ENCODE results near the gene RPS6KA3. TPM values are rescaled to one million over a fixed set of nuclear protein-coding genes. Genes with fewer than 3 reads are reported as not detected.

The RPS6KA3 gene
- total and polyA plus RNA-seq, 9 of the 15 experiments (the other 6 are each of a cell fraction or from before 2014, with no cell fraction given) = 10.9 to 61.9 (median 37.4) TPM

DNA sequence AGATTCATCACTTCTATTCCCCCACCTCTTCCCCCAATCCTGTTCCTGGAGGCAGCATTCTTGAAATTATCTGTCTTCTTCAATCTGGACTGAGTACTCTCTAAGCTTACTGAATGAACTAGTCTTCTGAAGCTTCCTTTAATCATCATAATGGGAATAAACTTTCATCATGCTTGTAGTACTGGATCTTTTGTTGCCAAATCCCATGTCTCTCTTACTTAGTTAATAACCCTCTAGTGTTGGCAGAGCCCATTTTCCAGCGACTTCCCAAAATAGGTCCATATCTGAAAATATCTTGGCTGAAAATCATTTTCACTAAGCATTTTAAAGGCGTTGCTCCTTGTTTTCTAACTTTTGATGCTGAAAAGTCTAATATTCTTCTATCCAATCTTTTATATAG lies 39.6 kb downstream of the RPS6KA3 start:
- BruUV-seq (replicated peaks) = no TSS peak
- FAIRE-seq (no peak), ATAC-seq (no peak), DNase-seq (ENCODE audit: extremely low read depth in 1 of 4, low spot score in 3 of 4) (no peak)
- Histone ChIP-seq H2AFZ (ENCODE audit: low read depth, low read length) (no peak overlapping the region), H3K4me1 (replicated peaks in 1 of 2; ENCODE audit: control insufficient read depth in 2 of 2, insufficient read depth in 2 of 2, low read length in 2 of 2) (peaks cover 0 to 12% of the 10 kb centered on the region in 2 experiments; a peak in 3 of 5 replicates), H3K4me3 (no peak overlapping the region), H3K27me3 (ENCODE audit: control insufficient read depth in 2 of 2, insufficient read depth in 2 of 2, low read length in 2 of 2) (no peaks in the 10 kb centered on the region), H3K9me1 (ENCODE audit: control insufficient read depth, insufficient read depth, low read length) (no peaks in the 10 kb centered on the region), H3K27ac (ENCODE audit: extremely low read depth, low read depth, low read length) (no peak overlapping the region), H3K9me3 (replicated peaks; ENCODE audit: control insufficient read depth, insufficient read depth, low read depth, low read length) (no peaks in the 10 kb centered on the region), H3K4me2 (ENCODE audit: insufficient read depth, low read length) (no peak overlapping the region), H3K79me2 (ENCODE audit: control insufficient read depth, insufficient read depth, low read length) (peaks cover 20% of the 10 kb centered on the region), H3K36me3 (ENCODE audit: control insufficient read depth, insufficient read depth, low read length) (peaks cover 10% of the 10 kb centered on the region; the same call in 2 of the 3 replicates), H4K20me1 (replicated peaks; ENCODE audit: control insufficient read depth, insufficient read depth, low read length) (no peaks in the 10 kb centered on the region), H3K9ac (ENCODE audit: insufficient read depth in 1 of 2, low read depth in 2 of 2, low read length in 2 of 2) (no peak overlapping the region)
- 84% methylated on average over 2 of the region's 2 CpGs for WGBS (ENCODE audit: insufficient coverage, low coverage, missing lambda C conversion rate)
- ChIA-PET POLR2A (interaction anchor here (0.7 kb wide), 1 partner anchor 15 kb away, joined by 3 read pairs; no protein-coding TSS in a partner anchor), CTCF (ENCODE audit: low intra/inter-chr PET ratio) (no interaction called here)
- intact Hi-C loops (cut with micrococcal nuclease) = no loop called here
- TF ChIP-seq C11orf30 (IDR thresholded peaks at IDR 0.05; ENCODE audit: low read depth) (no peak), KAT7 (CRISPR knock-in tag; IDR thresholded peaks at IDR 0.05; ENCODE audit: borderline replicate concordance) (no peak), TCF7 (IDR thresholded peaks at IDR 0.05; ENCODE audit: borderline replicate concordance) (no peak), ZNF175 (CRISPR knock-in tag; IDR thresholded peaks at IDR 0.05; ENCODE audit: low read depth) (no peak), PML (IDR thresholded peaks at IDR 0.05; ENCODE audit: low read length) (no peak), ZNF165 (CRISPR knock-in tag; IDR thresholded peaks at IDR 0.05; ENCODE audit: borderline replicate concordance) (no peak), CCAR2 (IDR thresholded peaks at IDR 0.05; ENCODE audit: low read depth, low read length) (no peak), RBFOX2 (IDR thresholded peaks at IDR 0.05; ENCODE audit: low read depth, low read length) (no peak), CEBPB (tag; IDR thresholded peaks at IDR 0.05) (no peak), FOS (IDR thresholded peaks at IDR 0.05; ENCODE audit: extremely low read depth, insufficient read length) (no peak), FOXP1 (CRISPR knock-in tag; IDR thresholded peaks at IDR 0.05) (no peak), HNRNPL (IDR thresholded peaks at IDR 0.05; ENCODE audit: low read depth, low read length) (no peak)
- TF ChIP-seq, protein P1, sequence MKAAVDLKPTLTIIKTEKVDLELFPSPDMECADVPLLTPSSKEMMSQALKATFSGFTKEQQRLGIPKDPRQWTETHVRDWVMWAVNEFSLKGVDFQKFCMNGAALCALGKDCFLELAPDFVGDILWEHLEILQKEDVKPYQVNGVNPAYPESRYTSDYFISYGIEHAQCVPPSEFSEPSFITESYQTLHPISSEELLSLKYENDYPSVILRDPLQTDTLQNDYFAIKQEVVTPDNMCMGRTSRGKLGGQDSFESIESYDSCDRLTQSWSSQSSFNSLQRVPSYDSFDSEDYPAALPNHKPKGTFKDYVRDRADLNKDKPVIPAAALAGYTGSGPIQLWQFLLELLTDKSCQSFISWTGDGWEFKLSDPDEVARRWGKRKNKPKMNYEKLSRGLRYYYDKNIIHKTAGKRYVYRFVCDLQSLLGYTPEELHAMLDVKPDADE (conservative IDR thresholded peaks at IDR 0.05; ENCODE audit: control insufficient read depth, low read depth, low read length) = no peak
- TF ChIP-seq, protein P2, sequence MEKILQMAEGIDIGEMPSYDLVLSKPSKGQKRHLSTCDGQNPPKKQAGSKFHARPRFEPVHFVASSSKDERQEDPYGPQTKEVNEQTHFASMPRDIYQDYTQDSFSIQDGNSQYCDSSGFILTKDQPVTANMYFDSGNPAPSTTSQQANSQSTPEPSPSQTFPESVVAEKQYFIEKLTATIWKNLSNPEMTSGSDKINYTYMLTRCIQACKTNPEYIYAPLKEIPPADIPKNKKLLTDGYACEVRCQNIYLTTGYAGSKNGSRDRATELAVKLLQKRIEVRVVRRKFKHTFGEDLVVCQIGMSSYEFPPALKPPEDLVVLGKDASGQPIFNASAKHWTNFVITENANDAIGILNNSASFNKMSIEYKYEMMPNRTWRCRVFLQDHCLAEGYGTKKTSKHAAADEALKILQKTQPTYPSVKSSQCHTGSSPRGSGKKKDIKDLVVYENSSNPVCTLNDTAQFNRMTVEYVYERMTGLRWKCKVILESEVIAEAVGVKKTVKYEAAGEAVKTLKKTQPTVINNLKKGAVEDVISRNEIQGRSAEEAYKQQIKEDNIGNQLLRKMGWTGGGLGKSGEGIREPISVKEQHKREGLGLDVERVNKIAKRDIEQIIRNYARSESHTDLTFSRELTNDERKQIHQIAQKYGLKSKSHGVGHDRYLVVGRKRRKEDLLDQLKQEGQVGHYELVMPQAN (IDR thresholded peaks at IDR 0.05; ENCODE audit: borderline replicate concordance) = no peak
- in situ Hi-C loops (cut with MboI) = no loop called here
